Activated CD4-positive, alpha-beta T cell treated with anti-CD3 and anti-CD28 coated beads, Interleukin-2, amount 50 U/mL, for 16 hours (primary cell): Measurements from ENCODE around the gene ALDH1B1.
A peak's percentile ranks its signal among the peaks of the same experiment; 100 is the strongest.

Source experiments
- DNase-seq: peaks from one replicate; pipeline ENCODE4 v3.0.0-alpha.2; 2020

Gene ALDH1B1

GRCh38 chr9:38418366-38418765, 25.9 kb downstream of the ALDH1B1 start:
- no peak for DNase-seq

- no peak for DNase-seq
Observed at GRCh38 chr9:38419181-38419580, 26.7 kb downstream of the ALDH1B1 start.

- DNase-seq, result no peak
Observed at GRCh38 chr9:38421498-38422211, 29.2 kb downstream of the ALDH1B1 start.

GRCh38 chr9:38422555-38423260, 30.2 kb downstream of the ALDH1B1 start:
- DNase-seq, result no peak

- no peak for DNase-seq
Observed at GRCh38 chr9:38423273-38423972, 30.9 kb downstream of the ALDH1B1 start.

- peak; percentile 8 for DNase-seq
Observed at GRCh38 chr9:38423973-38424843, 31.7 kb downstream of the ALDH1B1 start, which contains the start of gene IGFBPL1. TSS of gene IGFBPL1 (minus strand) at chr9:38424454. CDS start at chr9:38424424, 30 bp downstream.

GRCh38 chr9:38424918-38425317, 32.4 kb downstream of the ALDH1B1 start:
- no peak for DNase-seq

- DNase-seq, result no peak
Observed at GRCh38 chr9:38428062-38428461, 35.6 kb downstream of the ALDH1B1 start.

- DNase-seq, result no peak
Observed at GRCh38 chr9:38431116-38431515, 38.6 kb downstream of the ALDH1B1 start.

GRCh38 chr9:38432922-38433510, 40.5 kb downstream of the ALDH1B1 start:
- no peak for DNase-seq

GRCh38 chr9:38434365-38434764, 41.9 kb downstream of the ALDH1B1 start:
- DNase-seq, result no peak

- no peak for DNase-seq
Observed at GRCh38 chr9:38434853-38435252, 42.4 kb downstream of the ALDH1B1 start.

- no peak for DNase-seq
Observed at GRCh38 chr9:38435521-38435920, 43.0 kb downstream of the ALDH1B1 start.

- DNase-seq, result no peak
Observed at GRCh38 chr9:38436708-38437107, 44.2 kb downstream of the ALDH1B1 start.

GRCh38 chr9:38437193-38437823, 44.8 kb downstream of the ALDH1B1 start:
- no peak for DNase-seq

- no peak for DNase-seq
Observed at GRCh38 chr9:38439291-38439915, 46.9 kb downstream of the ALDH1B1 start.

GRCh38 chr9:38439916-38440301, 47.4 kb downstream of the ALDH1B1 start:
- no peak for DNase-seq

- DNase-seq, result no peak
Observed at GRCh38 chr9:38440516-38440915, 48.0 kb downstream of the ALDH1B1 start.

GRCh38 chr9:38441347-38442085, 49.0 kb downstream of the ALDH1B1 start:
- DNase-seq, result no peak

GRCh38 chr9:38442473-38443096, 50.1 kb downstream of the ALDH1B1 start:
- no peak for DNase-seq
